Astrocyte of the cerebellum (primary cell): ENCODE results near the gene MYH11.
A peak's percentile ranks its signal among the peaks of the same experiment; 100 is the strongest.
"Not testable (repeated sequence)": the region's sequence is repeated elsewhere in the genome, so short reads cannot be mapped to it uniquely, and the experiment has no call there.

Experiments used
- DNase-seq: peaks from one replicate; pipeline ENCODE4 v3.0.0-alpha.2; 2011; ENCODE audit warnings: low read depth
- H3K4me3 ChIP-seq: 2 replicates; pipeline ENCODE4 v1.5.1; 2011; ENCODE audit warnings: mild to moderate bottlenecking, low read depth, low read length, moderate library complexity
- CTCF ChIP-seq: IDR thresholded peaks from 2 replicates; pipeline ENCODE4 v1.5.1; 2012; ENCODE audit warnings: low read length, low read depth, moderate library complexity, mild to moderate bottlenecking; ENCODE audit errors: missing control alignments
- in situ Hi-C: cut with HindIII; loops from 2 replicates; pipeline ENCODE4 v1.10.0; 2017; ENCODE audit warnings: low sequenced_read_pairs

Gene MYH11

GRCh38 chr16:15694499-15694898, 162.3 kb downstream of the MYH11 start:
- in situ Hi-C loops = no loop called here

GRCh38 chr16:15692508-15692907, 164.3 kb downstream of the MYH11 start:
- H3K4me3 ChIP-seq, in situ Hi-C loops, DNase-seq: not testable (repeated sequence)

More at GRCh38 chr16:15694499-15694898, 162.3 kb downstream of the MYH11 start:
- no peak for TF ChIP-seq CTCF
- no peak for DNase-seq
- H3K4me3 ChIP-seq = no peak overlapping the region

- in situ Hi-C loops = no loop called here
- no peak for TF ChIP-seq CTCF
- DNase-seq = no peak
These were observed 165.8 kb downstream of the MYH11 start for GRCh38 chr16:15691046-15691445.

GRCh38 chr16:15690296-15690695, 166.5 kb downstream of the MYH11 start:
- no peak overlapping the region for H3K4me3 ChIP-seq
- TF ChIP-seq CTCF = no peak
- no peak for DNase-seq
- in situ Hi-C loops = no loop called here

More at GRCh38 chr16:15691046-15691445, 165.8 kb downstream of the MYH11 start:
- H3K4me3 ChIP-seq = no peak overlapping the region

- in situ Hi-C loops = no loop called here
- TF ChIP-seq CTCF = no peak
- DNase-seq = no peak
- no peak overlapping the region for H3K4me3 ChIP-seq
These were observed 167.5 kb downstream of the MYH11 start for GRCh38 chr16:15689290-15689689.

GRCh38 chr16:15686287-15686686, 170.5 kb downstream of the MYH11 start:
- no peak for DNase-seq
- TF ChIP-seq CTCF = no peak
- in situ Hi-C loops = no loop called here
- H3K4me3 ChIP-seq = no peak overlapping the region

GRCh38 chr16:15682105-15682570, 174.7 kb downstream of the MYH11 start:
- H3K4me3 ChIP-seq = no peak overlapping the region
- in situ Hi-C loops = no loop called here
- DNase-seq = peak; percentile 39
- TF ChIP-seq CTCF = peak; percentile 66
